WTC11 (cell line): ENCODE results near the gene SLC25A17. TPM values are rescaled to one million over a fixed set of nuclear protein-coding genes. Genes with fewer than 3 reads are reported as not detected.

Experiments
- ATAC-seq: fragments of 200-7000 bp; cut with Tn5 transposase; 2 replicates; pipeline ENCODE4 v1.10.0; 2021; ENCODE audit warnings: mild to moderate bottlenecking, moderate library complexity
- CTCF ChIA-PET: fragments of 300-600 bp; sonication (Branson Sonifier 250); formaldehyde crosslinking; loops from one replicate; lab custom pipeline; 2021; ENCODE audit warnings: antibody characterized with exemption; lab: Charles Lee
- POLR2A ChIA-PET: fragments of 350-600 bp; sonication (Branson Sonifier 250); formaldehyde crosslinking; loops from one replicate; lab custom pipeline; 2021; ENCODE audit warnings: antibody characterized with exemption; lab: Charles Lee
- DNase-seq: peaks from one replicate; pipeline ENCODE4 v3.0.0; 2021; ENCODE audit warnings: low spot score
- H3K27ac Mint-ChIP-seq: 2 replicates; pipeline ENCODE4 v1.8.0; 2021; ENCODE audit warnings: mixed read lengths
- H3K27me3 Mint-ChIP-seq: 2 replicates; pipeline ENCODE4 v1.8.0; 2021; ENCODE audit warnings: low read depth, mild to moderate bottlenecking, moderate library complexity, mixed read lengths
- H3K36me3 Mint-ChIP-seq: 2 replicates; pipeline ENCODE4 v1.8.0; 2021; ENCODE audit warnings: mixed read lengths
- H3K4me1 Mint-ChIP-seq: 2 replicates; pipeline ENCODE4 v1.8.0; 2022; ENCODE audit warnings: mixed read lengths
- H3K4me3 Mint-ChIP-seq: 2 replicates; pipeline ENCODE4 v1.8.0; 2021; ENCODE audit warnings: mild to moderate bottlenecking, moderate library complexity, mixed read lengths
- H3K9me3 Mint-ChIP-seq: 2 replicates; pipeline ENCODE4 v1.8.0; 2021; ENCODE audit warnings: mixed read lengths
- AR ChIP-seq: fragments of 250-450 bp; sonication (Bioruptor Pico); IDR thresholded peaks from 2 replicates; pipeline ENCODE4 v1.9.0; 2021; ENCODE audit warnings: mild to moderate bottlenecking
- ARID4B ChIP-seq: sonication (generic); formaldehyde crosslinking; IDR thresholded peaks from 2 replicates; pipeline ENCODE4 v1.8.0; 2023; ENCODE audit warnings: missing genetic modification reagents, mild to moderate bottlenecking, borderline replicate concordance
- ERG ChIP-seq: fragments of 250-450 bp; sonication (Bioruptor Pico); IDR thresholded peaks from 2 replicates; pipeline ENCODE4 v1.8.0; 2021; ENCODE audit warnings: mild to moderate bottlenecking
- ETV6 ChIP-seq: sonication (generic); formaldehyde crosslinking; IDR thresholded peaks from 2 replicates; pipeline ENCODE4 v1.8.1; 2022; ENCODE audit warnings: mild to moderate bottlenecking, missing genetic modification reagents
- FOXP4 ChIP-seq: sonication (generic); formaldehyde crosslinking; IDR thresholded peaks from 2 replicates; pipeline ENCODE4 v1.8.0; 2022; ENCODE audit warnings: mild to moderate bottlenecking, missing genetic modification reagents
- IRF1 ChIP-seq: sonication (generic); formaldehyde crosslinking; IDR thresholded peaks from 2 replicates; pipeline ENCODE4 v1.8.0; 2023; ENCODE audit warnings: missing genetic modification reagents
- SP1 ChIP-seq: sonication (generic); formaldehyde crosslinking; conservative IDR thresholded peaks from 2 replicates; pipeline ENCODE4 v1.8.1; 2022; ENCODE audit warnings: missing genetic modification reagents
- ZBTB21 ChIP-seq: sonication (generic); formaldehyde crosslinking; IDR thresholded peaks from 2 replicates; pipeline ENCODE4 v1.8.1; 2023; ENCODE audit warnings: mild to moderate bottlenecking, missing genetic modification reagents, borderline replicate concordance
- ZNF219 ChIP-seq: sonication (generic); formaldehyde crosslinking; IDR thresholded peaks from 2 replicates; pipeline ENCODE4 v1.8.0; 2023; ENCODE audit warnings: missing genetic modification reagents, mild to moderate bottlenecking, borderline replicate concordance
- ZNF512 ChIP-seq: sonication (generic); formaldehyde crosslinking; IDR thresholded peaks from 2 replicates; pipeline ENCODE4 v1.8.1; 2022; ENCODE audit warnings: missing genetic modification reagents, borderline replicate concordance
- ZSCAN18 ChIP-seq: fragments of 250-450 bp; sonication (Bioruptor Pico); IDR thresholded peaks from 2 replicates; pipeline ENCODE4 v2.1.2; 2022; ENCODE audit warnings: mild to moderate bottlenecking, moderate library complexity
- total RNA-seq: library from RNA; stranded (reverse); gene quantifications from 3 replicates; pipeline ENCODE4 v1.2.3, GENCODE V29; 2021

The SLC25A17 gene
- total RNA-seq, 1 experiment from 2014 or later, result 29.6 TPM

- POLR2A ChIA-PET, result interaction anchor here (0.6 to 1.0 kb wide), 2 partner anchors 68 to 345 kb away, joined by 3 to 4 read pairs; no protein-coding TSS in a partner anchor
- Mint-ChIP-seq H3K4me1 (peaks cover 40% of the 10 kb centered on the region), H3K4me3 (no peak overlapping the region), H3K27ac (no peak overlapping the region), H3K36me3 (peaks cover 15% of the 10 kb centered on the region), H3K9me3 (peaks cover 25% of the 10 kb centered on the region), H3K27me3 (no peaks in the 10 kb centered on the region; the same call in 1 of the 2 replicates)
- TF ChIP-seq ERG (CRISPR knock-in tag) (no peak), ETV6 (CRISPR knock-in tag) (no peak), ZNF219 (CRISPR knock-in tag) (no peak), FOXP4 (CRISPR knock-in tag) (no peak), IRF1 (CRISPR knock-in tag) (no peak)
- ATAC-seq, result no peak
- DNase-seq, result no peak
- CTCF ChIA-PET, result interaction anchor here (1.1 to 1.6 kb wide), 4 partner anchors 8 to 81 kb away, joined by 3 to 7 read pairs (median 5); no protein-coding TSS in a partner anchor
These were observed 67.9 kb downstream of the SLC25A17 start for GRCh38 chr22:40751250-40751649.

- Mint-ChIP-seq H3K36me3 (peaks cover 15% of the 10 kb centered on the region), H3K4me1 (peaks cover 32% of the 10 kb centered on the region), H3K27me3 (no peaks in the 10 kb centered on the region; the same call in 1 of the 2 replicates), H3K4me3 (no peak overlapping the region), H3K9me3 (peaks cover 25% of the 10 kb centered on the region), H3K27ac (no peak overlapping the region)
- POLR2A ChIA-PET, result no interaction called here
- TF ChIP-seq SP1 (CRISPR knock-in tag), result no peak
- TF ChIP-seq AR (CRISPR knock-in tag), result no peak
- TF ChIP-seq ZNF512 (CRISPR knock-in tag), result no peak
- no peak for TF ChIP-seq ZSCAN18 (CRISPR knock-in tag)
- TF ChIP-seq ARID4B, result no peak
- no peak for TF ChIP-seq ZBTB21 (CRISPR knock-in tag)
- ATAC-seq, result no peak
- no peak for DNase-seq
- CTCF ChIA-PET, result interaction anchor here (1.3 to 1.8 kb wide), 2 partner anchors 17 to 66 kb away, joined by 3 to 8 read pairs; no protein-coding TSS in a partner anchor
These were observed 69.3 kb downstream of the SLC25A17 start for GRCh38 chr22:40749829-40750228.
